ENCODE data around the gene CAPNS2.

The CAPNS2 gene

DNA sequence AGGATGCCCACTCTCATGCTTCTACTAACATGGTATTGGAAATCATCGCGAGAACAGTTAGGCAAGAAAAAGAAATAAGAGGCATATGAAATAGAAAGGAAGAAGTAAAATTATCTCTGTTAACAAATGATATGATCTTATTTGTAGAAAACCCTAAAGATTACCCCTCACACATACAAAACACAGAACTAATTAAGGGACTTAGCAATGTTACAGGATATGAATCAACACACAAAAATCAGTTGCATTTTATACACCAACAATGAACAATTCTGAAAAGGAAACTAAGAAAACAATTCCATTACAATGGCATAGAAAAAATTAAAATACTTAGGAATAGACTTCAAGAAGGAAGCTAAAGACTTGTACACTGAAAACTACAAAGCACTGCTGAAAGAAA is 2.7 kb upstream of the CAPNS2 start:
- no peak overlapping the region for H3K9ac ChIP-seq
- no peak overlapping the region for H3K27ac ChIP-seq
- H3K4me2 ChIP-seq (ENCODE audit: low read length): no peak overlapping the region
- no peaks in the 10 kb centered on the region for H3K27me3 ChIP-seq (ENCODE audit: control insufficient read depth, insufficient read depth, low read length)
- no peaks in the 10 kb centered on the region for H3K79me2 ChIP-seq
- H3K36me3 ChIP-seq (ENCODE audit: control insufficient read depth, insufficient read depth, low read length): no peaks in the 10 kb centered on the region
- no peaks in the 10 kb centered on the region for H3K9me3 ChIP-seq (ENCODE audit: control insufficient read depth, low read length)
- H3K4me3 ChIP-seq (ENCODE audit: low read depth, low read length): no peak overlapping the region
- H3K4me1 ChIP-seq: no peaks in the 10 kb centered on the region
- TF ChIP-seq, protein P1, sequence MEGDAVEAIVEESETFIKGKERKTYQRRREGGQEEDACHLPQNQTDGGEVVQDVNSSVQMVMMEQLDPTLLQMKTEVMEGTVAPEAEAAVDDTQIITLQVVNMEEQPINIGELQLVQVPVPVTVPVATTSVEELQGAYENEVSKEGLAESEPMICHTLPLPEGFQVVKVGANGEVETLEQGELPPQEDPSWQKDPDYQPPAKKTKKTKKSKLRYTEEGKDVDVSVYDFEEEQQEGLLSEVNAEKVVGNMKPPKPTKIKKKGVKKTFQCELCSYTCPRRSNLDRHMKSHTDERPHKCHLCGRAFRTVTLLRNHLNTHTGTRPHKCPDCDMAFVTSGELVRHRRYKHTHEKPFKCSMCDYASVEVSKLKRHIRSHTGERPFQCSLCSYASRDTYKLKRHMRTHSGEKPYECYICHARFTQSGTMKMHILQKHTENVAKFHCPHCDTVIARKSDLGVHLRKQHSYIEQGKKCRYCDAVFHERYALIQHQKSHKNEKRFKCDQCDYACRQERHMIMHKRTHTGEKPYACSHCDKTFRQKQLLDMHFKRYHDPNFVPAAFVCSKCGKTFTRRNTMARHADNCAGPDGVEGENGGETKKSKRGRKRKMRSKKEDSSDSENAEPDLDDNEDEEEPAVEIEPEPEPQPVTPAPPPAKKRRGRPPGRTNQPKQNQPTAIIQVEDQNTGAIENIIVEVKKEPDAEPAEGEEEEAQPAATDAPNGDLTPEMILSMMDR (IDR thresholded peaks at IDR 0.05): no peak
- H2AFZ ChIP-seq: no peak overlapping the region

DNA sequence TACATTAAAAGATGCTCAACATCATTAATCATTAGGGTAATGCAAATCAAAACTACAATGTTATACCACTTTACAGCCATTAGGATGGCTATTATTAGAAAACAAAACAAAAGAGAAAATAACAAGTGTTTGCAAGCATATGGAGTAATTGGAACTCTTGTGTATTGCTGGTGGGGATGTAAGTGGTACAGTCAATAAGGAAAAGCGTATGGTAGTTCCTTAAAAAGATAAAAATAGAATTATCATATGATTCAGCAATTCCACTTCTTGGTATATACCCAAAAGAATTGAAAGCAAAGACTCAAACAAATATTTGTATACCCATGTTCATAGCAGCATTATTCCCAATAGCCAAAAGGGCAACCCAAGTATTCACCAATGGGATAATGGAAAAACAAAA is 1.4 kb upstream of the CAPNS2 start:
- Histone ChIP-seq H3K4me1 (no peaks in the 10 kb centered on the region), H3K36me3 (ENCODE audit: control insufficient read depth, insufficient read depth, low read length) (no peaks in the 10 kb centered on the region), H2AFZ (no peak overlapping the region), H3K4me3 (ENCODE audit: low read depth, low read length) (no peak overlapping the region), H3K27ac (no peak overlapping the region), H3K79me2 (no peaks in the 10 kb centered on the region), H3K4me2 (ENCODE audit: low read length) (no peak overlapping the region), H3K9me3 (ENCODE audit: control insufficient read depth, low read length) (no peaks in the 10 kb centered on the region), H3K27me3 (ENCODE audit: control insufficient read depth, insufficient read depth, low read length) (no peaks in the 10 kb centered on the region), H3K9ac (no peak overlapping the region)
- TF ChIP-seq, protein P1 (IDR thresholded peaks at IDR 0.05): no peak

DNA sequence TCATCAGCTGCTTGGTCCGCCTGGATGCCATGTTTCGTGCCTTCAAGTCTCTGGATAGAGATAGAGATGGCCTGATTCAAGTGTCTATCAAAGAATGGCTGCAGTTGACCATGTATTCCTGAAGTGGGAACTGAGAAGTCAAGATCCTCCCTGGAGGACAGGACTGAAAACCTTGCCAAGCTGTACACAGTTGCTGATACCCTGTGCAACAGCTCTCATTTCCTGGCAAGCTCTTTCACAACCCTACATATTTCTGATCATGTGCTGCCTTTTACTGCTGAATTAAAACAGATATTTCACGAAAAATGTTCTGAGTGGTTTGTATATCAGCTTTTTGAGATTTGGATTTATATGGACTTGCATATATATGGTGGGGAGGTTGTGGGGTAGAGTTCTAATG is 898 bp downstream of the CAPNS2 start:
- H3K4me3 ChIP-seq (ENCODE audit: low read depth, low read length): no peak overlapping the region
- H3K79me2 ChIP-seq: no peaks in the 10 kb centered on the region
- no peak overlapping the region for H3K4me2 ChIP-seq (ENCODE audit: low read length)
- TF ChIP-seq, protein P1 (IDR thresholded peaks at IDR 0.05): no peak
- no peaks in the 10 kb centered on the region for H3K36me3 ChIP-seq (ENCODE audit: control insufficient read depth, insufficient read depth, low read length)
- H3K27me3 ChIP-seq (ENCODE audit: control insufficient read depth, insufficient read depth, low read length): no peaks in the 10 kb centered on the region
- H3K9me3 ChIP-seq (ENCODE audit: control insufficient read depth, low read length): no peaks in the 10 kb centered on the region
- H3K4me1 ChIP-seq: no peaks in the 10 kb centered on the region
- no peak overlapping the region for H3K27ac ChIP-seq
- no peak overlapping the region for H3K9ac ChIP-seq
- no peak overlapping the region for H2AFZ ChIP-seq

DNA sequence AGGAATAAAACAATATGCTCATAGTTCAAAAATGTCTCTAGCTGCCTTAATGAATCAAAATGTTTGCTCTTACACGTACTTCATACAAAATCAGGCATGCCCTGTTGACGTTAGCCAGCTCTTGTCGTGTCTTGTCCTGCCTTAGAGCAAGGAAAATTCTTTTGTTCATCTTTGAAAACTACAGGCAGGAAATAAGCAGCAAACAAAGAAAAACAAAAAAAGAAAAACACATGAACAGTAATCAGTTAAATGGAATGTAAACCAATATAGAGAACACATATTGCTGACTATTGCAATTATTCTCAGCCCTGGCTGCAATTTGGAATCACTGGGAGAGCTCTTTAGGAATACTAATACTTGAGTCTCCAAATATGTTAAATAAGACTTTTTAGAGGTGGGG is 1.7 kb downstream of the CAPNS2 start:
- H3K36me3 ChIP-seq (ENCODE audit: control insufficient read depth, insufficient read depth, low read length): no peaks in the 10 kb centered on the region
- no peak overlapping the region for H3K4me3 ChIP-seq (ENCODE audit: low read depth, low read length)
- H3K9ac ChIP-seq: no peak overlapping the region
- H3K4me2 ChIP-seq (ENCODE audit: low read length): no peak overlapping the region
- H3K79me2 ChIP-seq: no peaks in the 10 kb centered on the region
- no peaks in the 10 kb centered on the region for H3K27me3 ChIP-seq (ENCODE audit: control insufficient read depth, insufficient read depth, low read length)
- no peak overlapping the region for H3K27ac ChIP-seq
- TF ChIP-seq, protein P1 (IDR thresholded peaks at IDR 0.05): no peak
- no peaks in the 10 kb centered on the region for H3K9me3 ChIP-seq (ENCODE audit: control insufficient read depth, low read length)
- no peaks in the 10 kb centered on the region for H3K4me1 ChIP-seq
- H2AFZ ChIP-seq: no peak overlapping the region

DNA sequence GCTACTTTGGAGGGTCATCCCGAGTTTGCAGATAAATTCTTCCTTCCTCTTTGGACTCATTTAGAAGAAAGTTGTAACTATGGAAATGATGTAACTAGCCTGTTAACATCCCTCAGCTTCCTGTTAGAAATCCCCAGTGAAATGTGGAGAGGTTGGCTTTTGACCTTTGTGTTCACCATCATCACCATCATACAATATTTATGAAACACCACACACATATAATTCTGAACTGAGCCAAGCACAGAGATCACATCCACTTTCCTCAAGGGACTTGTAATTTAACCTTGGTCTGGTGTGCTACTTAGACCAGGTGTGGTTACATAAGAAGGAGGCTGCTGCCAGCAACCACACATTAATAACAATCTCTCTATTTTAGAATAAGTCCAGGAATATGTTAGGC is 2.5 kb downstream of the CAPNS2 start:
- Histone ChIP-seq H2AFZ (no peak overlapping the region), H3K27ac (no peak overlapping the region), H3K4me2 (ENCODE audit: low read length) (no peak overlapping the region), H3K4me3 (ENCODE audit: low read depth, low read length) (no peak overlapping the region), H3K9me3 (ENCODE audit: control insufficient read depth, low read length) (no peaks in the 10 kb centered on the region), H3K36me3 (ENCODE audit: control insufficient read depth, insufficient read depth, low read length) (no peaks in the 10 kb centered on the region), H3K4me1 (no peaks in the 10 kb centered on the region), H3K27me3 (ENCODE audit: control insufficient read depth, insufficient read depth, low read length) (no peaks in the 10 kb centered on the region), H3K79me2 (no peaks in the 10 kb centered on the region), H3K9ac (no peak overlapping the region)
- TF ChIP-seq, protein P1 (IDR thresholded peaks at IDR 0.05): no peak

Data from parathyroid adenoma (tissue), 2 donors.